OCI-LY7 (cell line): ENCODE measurements around the gene BOK. TPM values are rescaled to one million over a fixed set of nuclear protein-coding genes. Genes with fewer than 3 reads are reported as not detected.

Experiments used
- BruUV-seq: library from RNA; stranded (reverse); fragments of 400-500 nt; replicated peaks from 2 replicates; lab custom pipeline; 2021; lab: Mats Ljungman, UMichigan
- CTCF ChIA-PET: fragments of 300-600 bp; sonication (Branson Sonifier 250); formaldehyde crosslinking; loops from one replicate; lab custom pipeline; 2022; ENCODE audit warnings: antibody characterized with exemption; ENCODE audit not compliant: unreplicated experiment; lab: Charles Lee
- POLR2A ChIA-PET: fragments of 300-600 bp; sonication (Branson Sonifier 250); formaldehyde crosslinking; loops from one replicate; lab custom pipeline; 2022; ENCODE audit warnings: antibody characterized with exemption; lab: Charles Lee
- DNase-seq: peaks from one replicate; pipeline ENCODE4 v3.0.0-alpha.2; 2015; ENCODE audit warnings: low spot score
- H2AFZ ChIP-seq: fragments of 200-600 bp; sonication (generic), shearing (Covaris generic); 2 replicates; pipeline ENCODE4 v1.6.1; 2014; ENCODE audit warnings: mild to moderate bottlenecking, antibody characterized with exemption, low read length, moderate library complexity
- H3K27ac ChIP-seq: fragments of 200-600 bp; sonication (generic); 2 replicates; pipeline ENCODE4 v1.5.1; 2014; ENCODE audit warnings: mixed run types, low read depth, mild to moderate bottlenecking, moderate library complexity, low read length, inconsistent platforms; ENCODE audit not compliant: poor library complexity, severe bottlenecking
- H3K36me3 ChIP-seq: fragments of 200-600 bp; sonication (generic); 2 replicates; pipeline ENCODE4 v1.6.1; 2014; ENCODE audit warnings: mild to moderate bottlenecking, antibody characterized with exemption, low read length, moderate library complexity, mixed read lengths; ENCODE audit not compliant: insufficient read depth
- H3K4me1 ChIP-seq: fragments of 200-600 bp; sonication (generic); 2 replicates; pipeline ENCODE4 v1.5.1; 2014; ENCODE audit warnings: mild to moderate bottlenecking, low read length; ENCODE audit not compliant: insufficient read depth, poor library complexity, severe bottlenecking
- H3K4me2 ChIP-seq: fragments of 200-600 bp; sonication (generic); 2 replicates; pipeline ENCODE4 v1.6.1; 2014; ENCODE audit warnings: mild to moderate bottlenecking, low read length
- H3K4me3 ChIP-seq: fragments of 200-600 bp; sonication (generic); 2 replicates; pipeline ENCODE4 v1.5.1; 2014; ENCODE audit warnings: mild to moderate bottlenecking, low read depth, low read length; ENCODE audit not compliant: poor library complexity, severe bottlenecking
- H3K79me2 ChIP-seq: fragments of 200-600 bp; sonication (generic); 2 replicates; pipeline ENCODE4 v1.6.1; 2016; ENCODE audit warnings: low read depth, mild to moderate bottlenecking, low read length, moderate library complexity, mixed read lengths; ENCODE audit not compliant: insufficient read depth
- H3K9me2 ChIP-seq: fragments of 200-600 bp; sonication (generic); 2 replicates; pipeline ENCODE4 v1.6.1; 2016; ENCODE audit warnings: mild to moderate bottlenecking, low read length, mixed read lengths; ENCODE audit not compliant: insufficient read depth
- H3K9me3 ChIP-seq: fragments of 200-600 bp; sonication (generic); 2 replicates; pipeline ENCODE4 v1.6.1; 2014; ENCODE audit warnings: mild to moderate bottlenecking, mixed run types, low read length, mixed read lengths
- H4K20me1 ChIP-seq: fragments of 200-600 bp; sonication (generic); 2 replicates; pipeline ENCODE4 v1.6.1; 2014; ENCODE audit warnings: mild to moderate bottlenecking, antibody characterized with exemption, low read length, moderate library complexity, mixed read lengths; ENCODE audit not compliant: insufficient read depth
- CTCF ChIP-seq: fragments of 200-600 bp; sonication (generic); conservative IDR thresholded peaks from 2 replicates; pipeline ENCODE4 v1.5.1; 2014; ENCODE audit warnings: mild to moderate bottlenecking, antibody characterized with exemption, low read length, moderate library complexity, mixed read lengths
- EZH2phosphoT487 ChIP-seq: fragments of 200-600 bp; sonication (generic); IDR thresholded peaks from 2 replicates; pipeline ENCODE4 v1.6.1; 2018; ENCODE audit warnings: low read depth, borderline replicate concordance, mild to moderate bottlenecking, mixed run types, antibody characterized with exemption, low read length, moderate library complexity, mixed read lengths
- intact Hi-C: fragments of 100-400 bp; cut with micrococcal nuclease; formaldehyde crosslinking; loops from one replicate; pipeline ENCODE4 v1.10.0; 2022; ENCODE audit not compliant: unreplicated experiment
- total RNA-seq, 2 experiments: library from RNA; depleted of rRNA in 1 of 2; stranded (reverse); fragments of >200 nt in 1 of 2; shearing (Covaris generic) in 1 of 2; gene quantifications; 2 replicates each; pipeline ENCODE4 v1.2.3, GENCODE V29; 2014 to 2022

The BOK gene
- total RNA-seq, 2 experiments from 2014 or later, result not detected

GRCh38 chr2:241550616-241551580 lies 7.6 kb upstream of the BOK start:
- ChIA-PET POLR2A (no interaction called here), CTCF (no interaction called here)
- no peaks in the 10 kb centered on the region for H3K9me2 ChIP-seq
- peaks cover 6% of the 10 kb centered on the region for H3K4me1 ChIP-seq
- no peaks in the 10 kb centered on the region for H4K20me1 ChIP-seq
- intact Hi-C loops, result no loop called here
- no peak overlapping the region for H3K27ac ChIP-seq
- no TSS peak for BruUV-seq
- H3K36me3 ChIP-seq, result no peaks in the 10 kb centered on the region
- H3K79me2 ChIP-seq, result no peaks in the 10 kb centered on the region
- no peak overlapping the region for H3K4me3 ChIP-seq
- no peaks in the 10 kb centered on the region for H3K9me3 ChIP-seq
- DNase-seq, result no peak
- no peak for TF ChIP-seq EZH2phosphoT487
- no peak for TF ChIP-seq CTCF
- H3K4me2 ChIP-seq, result no peak overlapping the region
- H2AFZ ChIP-seq, result no peak overlapping the region

GRCh38 chr2:241551599-241551997 lies 6.9 kb upstream of the BOK start:
- intact Hi-C loops, result no loop called here
- H2AFZ ChIP-seq, result no peak overlapping the region
- peaks cover 7% of the 10 kb centered on the region for H3K4me1 ChIP-seq
- H3K79me2 ChIP-seq, result no peaks in the 10 kb centered on the region
- TF ChIP-seq CTCF (no peak), EZH2phosphoT487 (no peak)
- no peaks in the 10 kb centered on the region for H3K36me3 ChIP-seq
- no peak for DNase-seq
- no peaks in the 10 kb centered on the region for H3K9me2 ChIP-seq
- ChIA-PET CTCF (no interaction called here), POLR2A (no interaction called here)
- H3K9me3 ChIP-seq, result no peaks in the 10 kb centered on the region
- H3K4me2 ChIP-seq, result no peak overlapping the region
- no TSS peak for BruUV-seq
- H3K4me3 ChIP-seq, result no peak overlapping the region
- H4K20me1 ChIP-seq, result no peaks in the 10 kb centered on the region
- H3K27ac ChIP-seq, result no peak overlapping the region
